GM20000 (cell line): ENCODE measurements around the gene ZNF581.

Experiments
- DNase-seq: peaks from one replicate; pipeline ENCODE4 v3.0.0; 2012; ENCODE audit warnings: low spot score
- TF ChIP-seq, protein P1 (sequence below): IDR thresholded peaks from 2 replicates; pipeline ENCODE4 v1.5.1; 2012; ENCODE audit warnings: mild to moderate bottlenecking, control low read depth; ENCODE audit errors: extremely low read depth, missing control alignments

Gene ZNF581, protein sequence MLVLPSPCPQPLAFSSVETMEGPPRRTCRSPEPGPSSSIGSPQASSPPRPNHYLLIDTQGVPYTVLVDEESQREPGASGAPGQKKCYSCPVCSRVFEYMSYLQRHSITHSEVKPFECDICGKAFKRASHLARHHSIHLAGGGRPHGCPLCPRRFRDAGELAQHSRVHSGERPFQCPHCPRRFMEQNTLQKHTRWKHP

GRCh38 chr19:55643003-55643886, at the start of gene ZNF581:
ZNF581 (plus strand) TSS chr19:55643649; CDS start chr19:55644572, 923 bp downstream.
- peak; percentile 90 for DNase-seq

GRCh38 chr19:55594996-55595545, 48.4 kb upstream of the ZNF581 start:
- DNase-seq: no peak
- TF ChIP-seq, protein P1, sequence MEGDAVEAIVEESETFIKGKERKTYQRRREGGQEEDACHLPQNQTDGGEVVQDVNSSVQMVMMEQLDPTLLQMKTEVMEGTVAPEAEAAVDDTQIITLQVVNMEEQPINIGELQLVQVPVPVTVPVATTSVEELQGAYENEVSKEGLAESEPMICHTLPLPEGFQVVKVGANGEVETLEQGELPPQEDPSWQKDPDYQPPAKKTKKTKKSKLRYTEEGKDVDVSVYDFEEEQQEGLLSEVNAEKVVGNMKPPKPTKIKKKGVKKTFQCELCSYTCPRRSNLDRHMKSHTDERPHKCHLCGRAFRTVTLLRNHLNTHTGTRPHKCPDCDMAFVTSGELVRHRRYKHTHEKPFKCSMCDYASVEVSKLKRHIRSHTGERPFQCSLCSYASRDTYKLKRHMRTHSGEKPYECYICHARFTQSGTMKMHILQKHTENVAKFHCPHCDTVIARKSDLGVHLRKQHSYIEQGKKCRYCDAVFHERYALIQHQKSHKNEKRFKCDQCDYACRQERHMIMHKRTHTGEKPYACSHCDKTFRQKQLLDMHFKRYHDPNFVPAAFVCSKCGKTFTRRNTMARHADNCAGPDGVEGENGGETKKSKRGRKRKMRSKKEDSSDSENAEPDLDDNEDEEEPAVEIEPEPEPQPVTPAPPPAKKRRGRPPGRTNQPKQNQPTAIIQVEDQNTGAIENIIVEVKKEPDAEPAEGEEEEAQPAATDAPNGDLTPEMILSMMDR: no peak

More at GRCh38 chr19:55643003-55643886, at the start of gene ZNF581:
- TF ChIP-seq, protein P1: no peak

DNA sequence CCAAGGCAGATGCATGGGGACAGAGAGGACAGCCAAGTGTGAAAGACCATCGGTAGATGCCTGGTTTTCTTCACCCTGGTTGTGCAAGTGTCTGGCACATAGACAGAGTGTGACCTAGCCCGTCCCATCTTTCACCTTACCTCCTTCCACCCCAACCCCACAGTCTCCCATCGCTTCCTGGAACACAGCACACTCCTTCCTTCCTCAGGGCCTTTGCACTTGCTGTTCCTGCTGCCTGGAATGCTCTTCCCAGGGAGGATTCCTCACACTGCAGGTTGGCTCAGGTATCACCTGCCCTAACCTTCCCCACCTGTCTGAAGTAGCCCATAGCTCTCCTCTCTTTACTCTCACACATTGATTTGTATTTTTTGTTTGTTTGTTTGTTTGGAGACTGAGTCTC, 47.1 kb upstream of the ZNF581 start:
- no peak for DNase-seq
- TF ChIP-seq, protein P1: no peak

DNA sequence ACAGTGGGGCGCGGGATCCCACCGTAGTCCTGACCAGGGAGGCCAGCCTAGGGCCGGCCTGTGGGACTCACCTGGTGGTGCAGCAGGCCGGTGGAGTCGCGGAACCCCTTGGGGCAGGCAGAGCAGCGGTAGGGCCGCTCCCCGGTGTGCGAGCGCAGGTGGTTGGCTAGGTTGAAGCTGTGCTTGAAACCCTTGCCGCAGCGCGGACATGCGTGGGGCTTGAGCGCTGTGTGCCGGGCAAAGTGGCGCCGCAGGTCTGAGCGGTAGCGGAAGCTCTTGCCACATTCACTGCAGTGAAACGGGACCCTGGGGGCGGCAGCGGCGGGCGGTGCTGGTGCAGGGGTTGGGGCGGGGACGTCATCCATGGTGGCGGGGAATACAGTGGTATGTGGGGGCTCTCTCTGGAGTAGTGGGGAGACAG, 45.9 kb upstream of the ZNF581 start:
- TF ChIP-seq, protein P1: no peak
- DNase-seq: no peak

GRCh38 chr19:55598034-55598433, 45.4 kb upstream of the ZNF581 start:
- no peak for DNase-seq
- TF ChIP-seq, protein P1: no peak

DNA sequence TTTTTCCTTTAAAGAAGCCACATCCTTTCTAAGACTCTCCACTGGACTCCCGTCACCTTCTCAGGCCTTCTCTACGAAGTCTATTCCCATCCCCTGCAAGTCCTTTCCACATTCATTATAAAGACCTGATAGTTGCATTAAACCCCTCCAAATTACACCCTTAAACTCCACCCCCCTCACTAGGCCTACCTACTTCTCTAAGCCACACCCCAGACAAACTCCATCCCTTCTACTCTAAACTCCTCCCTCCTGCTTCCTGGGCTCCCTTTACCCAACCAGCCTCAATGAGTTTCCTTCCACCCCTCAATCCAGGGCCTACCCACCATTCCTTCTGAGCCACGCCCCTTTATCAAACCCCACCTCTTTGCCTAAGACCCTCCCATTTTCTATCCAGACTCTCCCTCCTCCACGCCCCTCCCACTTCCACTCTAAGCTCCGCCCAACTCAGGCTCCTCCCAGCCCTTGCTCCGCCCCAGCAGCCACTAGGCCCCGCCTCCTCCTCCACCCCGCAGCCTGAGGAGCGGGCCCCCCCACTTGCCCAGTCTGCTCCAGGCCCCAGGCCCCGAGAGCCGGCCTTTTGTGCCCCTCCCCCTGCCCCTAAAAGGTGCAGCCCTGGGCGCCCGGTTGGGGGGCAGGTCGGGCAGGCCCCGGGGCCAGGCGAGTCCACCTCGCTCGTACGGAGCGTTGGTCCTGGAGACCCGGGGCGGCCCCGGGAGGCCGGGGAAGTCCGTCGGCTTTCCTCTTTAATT, 44.6 kb upstream of the ZNF581 start:
- TF ChIP-seq, protein P1: no peak
- DNase-seq: peak; percentile 91
